IMR-90 (cell line): ENCODE data around the gene SLC39A11. TPM values are rescaled to one million over a fixed set of nuclear protein-coding genes. Genes with fewer than 3 reads are reported as not detected.
"Not testable (repeated sequence)": the region's sequence is repeated elsewhere in the genome, so short reads cannot be mapped to it uniquely, and the experiment has no call there.

Experiments used
- ATAC-seq: fragments of 200-7000 bp; cut with Tn5 transposase; 2 replicates; pipeline ENCODE4 v1.9.1; 2020; ENCODE audit warnings: low read depth, mild to moderate bottlenecking, moderate library complexity
- BruUV-seq: library from RNA; stranded (reverse); fragments of 400-500 nt; replicated peaks from 2 replicates; lab custom pipeline; 2021; lab: Mats Ljungman, UMichigan
- CTCF ChIA-PET: fragments of 300-600 bp; formaldehyde crosslinking; extraction: SDS; loops from one replicate; lab custom pipeline; 2021; ENCODE audit warnings: antibody characterized with exemption; lab: Yijun Ruan, JAX
- POLR2A ChIA-PET: fragments of 300-600 bp; sonication (Branson Sonifier 250); formaldehyde crosslinking; loops from one replicate; lab custom pipeline; 2022; ENCODE audit warnings: antibody characterized with exemption; ENCODE audit not compliant: unreplicated experiment; lab: Charles Lee
- DNase-seq: peaks from one replicate; pipeline ENCODE4 v3.0.0; 2013
- H2AFZ ChIP-seq: replicated peaks from 2 replicates; pipeline ENCODE3; 2013; ENCODE audit warnings: low read length, mild to moderate bottlenecking; ENCODE audit not compliant: poor library complexity
- H2AK5ac ChIP-seq: 2 replicates; pipeline ENCODE4 v1.6.1; 2013; ENCODE audit warnings: low read depth, low read length, inconsistent platforms
- H2AK9ac ChIP-seq: replicated peaks from 2 replicates; pipeline ENCODE3; 2013; ENCODE audit warnings: mild to moderate bottlenecking, low read depth, low read length, moderate library complexity; ENCODE audit not compliant: poor library complexity
- H2BK120ac ChIP-seq: 2 replicates; pipeline ENCODE4 v1.6.1; 2013; ENCODE audit warnings: low read depth, low read length, inconsistent platforms
- H2BK15ac ChIP-seq: 3 replicates; pipeline ENCODE4 v1.6.1; 2013; ENCODE audit warnings: low read depth, low read length, inconsistent platforms
- H2BK20ac ChIP-seq: 2 replicates; pipeline ENCODE4 v1.6.1; 2013; ENCODE audit warnings: low read depth, mild to moderate bottlenecking, inconsistent platforms, low read length, moderate library complexity
- H2BK5ac ChIP-seq: 2 replicates; pipeline ENCODE4 v1.6.1; 2013; ENCODE audit warnings: mild to moderate bottlenecking, low read depth, low read length, inconsistent platforms; ENCODE audit not compliant: poor library complexity, severe bottlenecking
- H3K14ac ChIP-seq: replicated peaks from 2 replicates; pipeline ENCODE4 v1.6.1; 2013; ENCODE audit warnings: low read depth, low read length, inconsistent platforms
- H3K18ac ChIP-seq: 2 replicates; pipeline ENCODE4 v1.6.1; 2013; ENCODE audit warnings: low read depth, low read length, control low read depth
- H3K23ac ChIP-seq: 2 replicates; pipeline ENCODE4 v1.6.1; 2013; ENCODE audit warnings: low read depth, low read length, inconsistent platforms
- H3K27ac ChIP-seq: 2 replicates; pipeline ENCODE4 v1.5.1; 2013; ENCODE audit warnings: mild to moderate bottlenecking, control low read depth, low read length; ENCODE audit not compliant: insufficient read depth
- H3K27me3 ChIP-seq: 2 replicates; pipeline ENCODE4 v1.6.1; 2013; ENCODE audit warnings: low read length; ENCODE audit not compliant: control insufficient read depth, insufficient read depth
- H3K36me3 ChIP-seq: 2 replicates; pipeline ENCODE4 v1.6.1; 2013; ENCODE audit warnings: low read length, mixed read lengths; ENCODE audit not compliant: control insufficient read depth, insufficient read depth
- H3K4ac ChIP-seq: 2 replicates; pipeline ENCODE4 v1.6.1; 2013; ENCODE audit warnings: low read depth, low read length, inconsistent platforms
- H3K4me1 ChIP-seq: 2 replicates; pipeline ENCODE4 v1.6.1; 2013; ENCODE audit warnings: low read length, mixed read lengths; ENCODE audit not compliant: control insufficient read depth, insufficient read depth
- H3K4me2 ChIP-seq: 2 replicates; pipeline ENCODE4 v1.6.1; 2013; ENCODE audit warnings: low read depth, mild to moderate bottlenecking, control low read depth, low read length, moderate library complexity
- H3K4me3 ChIP-seq: 2 replicates; pipeline ENCODE4 v1.5.1; 2013; ENCODE audit warnings: low read depth, mild to moderate bottlenecking, control low read depth, low read length, moderate library complexity; ENCODE audit not compliant: insufficient read depth
- H3K56ac ChIP-seq: 2 replicates; pipeline ENCODE4 v1.6.1; 2013; ENCODE audit warnings: low read length, inconsistent platforms; ENCODE audit not compliant: insufficient read depth; ENCODE audit errors: extremely low read depth
- H3K79me1 ChIP-seq, 2 experiments: 2 replicates each; pipeline ENCODE4 v1.6.1; 2013; ENCODE audit warnings: low read length in 2 of 2, inconsistent platforms in 1 of 2, low read depth in 1 of 2
- H3K9ac ChIP-seq: 2 replicates; pipeline ENCODE4 v1.6.1; 2013; ENCODE audit warnings: low read depth, low read length, control low read depth
- H3K9me1 ChIP-seq: 2 replicates; pipeline ENCODE4 v1.6.1; 2013; ENCODE audit warnings: low read length, inconsistent platforms; ENCODE audit not compliant: insufficient read depth
- H3K9me3 ChIP-seq: 2 replicates; pipeline ENCODE4 v1.6.1; 2013; ENCODE audit warnings: low read length; ENCODE audit not compliant: control insufficient read depth, insufficient read depth
- H4K20me1 ChIP-seq: 2 replicates; pipeline ENCODE4 v1.6.1; 2013; ENCODE audit warnings: low read length, inconsistent platforms; ENCODE audit not compliant: insufficient read depth
- H4K5ac ChIP-seq: 2 replicates; pipeline ENCODE4 v1.6.1; 2013; ENCODE audit warnings: mild to moderate bottlenecking, low read depth, low read length, control low read depth
- H4K8ac ChIP-seq, 2 experiments: 2 replicates each; pipeline ENCODE4 v1.6.1; 2013; ENCODE audit warnings: low read depth in 2 of 2, low read length in 2 of 2, control low read depth in 1 of 2, inconsistent platforms in 1 of 2
- H4K91ac ChIP-seq: 2 replicates; pipeline ENCODE4 v1.6.1; 2013; ENCODE audit warnings: low read depth, low read length, inconsistent platforms; ENCODE audit not compliant: insufficient read depth
- WGBS, 2 experiments: methylation state at CpG; one replicate each; pipeline versions ENCODE4 v1.1.5 to v1.1.7; 2013; ENCODE audit warnings: missing lambda C conversion rate in 2 of 2; ENCODE audit not compliant: insufficient read length in 1 of 2; ENCODE audit errors: extremely low coverage in 2 of 2; 5-methylcytosine and 5-hydroxymethylcytosine counted together
- dilution Hi-C: fragments of 300-500 bp; cut with HindIII; formaldehyde crosslinking; loops from one replicate; pipeline ENCODE4 v1.14.3; 2018; ENCODE audit warnings: low sequenced_read_pairs; ENCODE audit not compliant: unreplicated experiment
- in situ Hi-C: fragments of 300-500 bp; cut with MboI; formaldehyde crosslinking; loops from 3 replicates; pipeline ENCODE4 v1.14.3; 2019; ENCODE audit warnings: low sequenced_read_pairs, inconsistent platforms, mixed read lengths
- intact Hi-C: fragments of 100-400 bp; cut with micrococcal nuclease; formaldehyde crosslinking; loops from 2 replicates; pipeline ENCODE4 v1.10.0; 2022
- polyA plus RNA-seq, 3 experiments: library from polyadenylated mRNA; depleted of rRNA; stranded (reverse); fragments of >200 nt; gene quantifications; 2 replicates each; pipeline ENCODE4 v1.2.3, GENCODE V29; 2012; ENCODE audit warnings: low replicate concordance in 1 of 3
- total RNA-seq: library from RNA; depleted of rRNA; stranded (reverse); fragments of >200 nt; gene quantifications from 2 replicates; pipeline ENCODE4 v1.2.3, GENCODE V29; 2012

Gene SLC39A11
- total and polyA plus RNA-seq, 2 of the 4 experiments (the other 2 are of a cell fraction): 8.8 to 14.3 TPM

- H3K4me1 ChIP-seq, H2AFZ ChIP-seq, in situ Hi-C loops, H2BK15ac ChIP-seq, ATAC-seq, dilution Hi-C loops, intact Hi-C loops, H3K9me1 ChIP-seq, H4K20me1 ChIP-seq, H3K4me2 ChIP-seq, POLR2A ChIA-PET, H2AK9ac ChIP-seq, H4K5ac ChIP-seq, H4K91ac ChIP-seq, H4K8ac ChIP-seq, DNase-seq, H3K18ac ChIP-seq, H3K56ac ChIP-seq, H2BK120ac ChIP-seq, H3K36me3 ChIP-seq, BruUV-seq, H3K4me3 ChIP-seq, H3K4ac ChIP-seq, H2AK5ac ChIP-seq, H3K79me1 ChIP-seq, H2BK20ac ChIP-seq, H3K14ac ChIP-seq, H3K27ac ChIP-seq, H3K23ac ChIP-seq, H2BK5ac ChIP-seq, H3K27me3 ChIP-seq, H3K9ac ChIP-seq: not testable (repeated sequence)
- 100% methylated on average over 1 of the region's 9 CpGs; no CpG with 5 or more reads in 1 of the 2 experiments for WGBS, 2 experiments
- H3K9me3 ChIP-seq: peaks cover 11% of the 10 kb centered on the region
- CTCF ChIA-PET: interaction anchor here (1.3 kb wide), 1 partner anchor 19 kb away, joined by 3 read pairs; no protein-coding TSS in a partner anchor
Measured at GRCh38 chr17:72708682-72709081, 383.8 kb downstream of the SLC39A11 start.
